K562 (cell line): ENCODE data around the gene TLCD1. TPM values are rescaled to one million over a fixed set of nuclear protein-coding genes. Genes with fewer than 3 reads are reported as not detected.

Experiments used
- ARID1B ChIP-seq: fragments of 450-650 bp; IDR thresholded peaks from 2 replicates; pipeline ENCODE4 v1.6.1; 2016; ENCODE audit warnings: antibody characterized with exemption, mild to moderate bottlenecking, inconsistent platforms
- BACH1 ChIP-seq: fragments of 200-800 bp; sonication (Bioruptor generic); IDR thresholded peaks from 2 replicates; pipeline ENCODE4 v1.6.1; 2016; ENCODE audit warnings: missing genetic modification characterization, missing compliant biosample characterization
- CSDE1 ChIP-seq, 2 experiments: fragments of 450-650 bp; IDR thresholded peaks; 2 replicates each; pipeline ENCODE4 v1.6.1; 2016; ENCODE audit warnings: mild to moderate bottlenecking in 1 of 2
- GATAD2B ChIP-seq: fragments of 450-650 bp; IDR thresholded peaks from 2 replicates; pipeline ENCODE4 v1.6.1; 2017; ENCODE audit warnings: mild to moderate bottlenecking, borderline replicate concordance
- GTF2E2 ChIP-seq: fragments of 200-800 bp; sonication (Bioruptor generic); IDR thresholded peaks from 2 replicates; pipeline ENCODE4 v1.6.1; 2016; ENCODE audit warnings: missing genetic modification characterization, missing compliant biosample characterization
- HOXB6 ChIP-seq: fragments of 250-450 bp; sonication (Bioruptor Pico); IDR thresholded peaks from 2 replicates; pipeline ENCODE4 v1.5.1; 2022; ENCODE audit warnings: mild to moderate bottlenecking, borderline replicate concordance
- KLF1 ChIP-seq: fragments of 450-650 bp; IDR thresholded peaks from 2 replicates; pipeline ENCODE4 v1.6.1; 2016; ENCODE audit warnings: missing genetic modification characterization, missing compliant biosample characterization
- MBD2 ChIP-seq: sonication (generic); IDR thresholded peaks from 2 replicates; pipeline ENCODE4 v1.6.1; 2016; ENCODE audit warnings: low read depth, borderline replicate concordance
- MYNN ChIP-seq, 2 experiments: sonication (generic); formaldehyde crosslinking in 1 of 2; IDR thresholded peaks; 2 replicates each; pipeline versions ENCODE4 v1.5.0 to v1.6.1; 2016 to 2020; ENCODE audit warnings: antibody characterized with exemption in 1 of 2, missing genetic modification reagents in 1 of 2
- NBN ChIP-seq: fragments of 450-650 bp; IDR thresholded peaks from 2 replicates; pipeline ENCODE4 v1.6.1; 2016; ENCODE audit warnings: low read depth, mild to moderate bottlenecking
- NR2C1 ChIP-seq, 2 experiments: fragments of 450-650 bp; IDR thresholded peaks; 2 replicates each; pipeline ENCODE4 v1.6.1; 2017; ENCODE audit warnings: mild to moderate bottlenecking in 2 of 2, antibody characterized with exemption in 1 of 2, inconsistent platforms in 1 of 2, missing compliant biosample characterization in 1 of 2, missing genetic modification characterization in 1 of 2
- SMAD1 ChIP-seq: fragments of 150-350 bp; IDR thresholded peaks from 2 replicates; pipeline ENCODE4 v1.6.1; 2014; ENCODE audit warnings: low read length, low read depth; ENCODE audit not compliant: partially characterized antibody
- SMAD4 ChIP-seq: fragments of 250-450 bp; sonication (Bioruptor Pico); conservative IDR thresholded peaks from 2 replicates; pipeline ENCODE4 v1.8.0; 2021; ENCODE audit warnings: inconsistent platforms, mild to moderate bottlenecking, moderate library complexity
- SNIP1 ChIP-seq: fragments of 450-650 bp; IDR thresholded peaks from 2 replicates; pipeline ENCODE4 v1.7.1; 2017; ENCODE audit warnings: low read depth, mild to moderate bottlenecking
- SUPT5H ChIP-seq: fragments of 450-650 bp; IDR thresholded peaks from 2 replicates; pipeline ENCODE4 v1.6.1; 2016
- ZFP36 ChIP-seq: fragments of 150-350 bp; IDR thresholded peaks from 2 replicates; pipeline ENCODE4 v1.6.1; 2018; ENCODE audit warnings: low read length, low read depth; ENCODE audit not compliant: partially characterized antibody
- ZNF121 ChIP-seq: sonication (generic); formaldehyde crosslinking; conservative IDR thresholded peaks from 2 replicates; pipeline ENCODE4 v1.8.0; 2022; ENCODE audit warnings: missing genetic modification reagents
- ZNF347 ChIP-seq: fragments of 450-650 bp; formaldehyde crosslinking; IDR thresholded peaks from 2 replicates; pipeline ENCODE4 v1.4.0; 2020; ENCODE audit warnings: low read depth, mild to moderate bottlenecking, moderate library complexity
- ZNF695 ChIP-seq: fragments of 450-650 bp; formaldehyde crosslinking; IDR thresholded peaks from 2 replicates; pipeline ENCODE4 v1.4.0; 2020; ENCODE audit warnings: mild to moderate bottlenecking, moderate library complexity
- ZNF830 ChIP-seq: fragments of 250-450 bp; sonication (Bioruptor Pico); IDR thresholded peaks from 2 replicates; pipeline ENCODE4 v1.5.0; 2021; ENCODE audit warnings: mild to moderate bottlenecking
- polyA plus RNA-seq, 8 experiments: library from polyadenylated mRNA; depleted of rRNA in 4 of 8; stranded (reverse) in 5 of 8; unstranded in 3 of 8; fragments of >200 nt; fragmentation: Nextera tagmentation in 2 of 8; fragmentation: Illumina TruSeq in 1 of 8; extraction: Ambion mirVana in 2 of 8; extraction: Trizol in 1 of 8; gene quantifications; 2 replicates each; pipeline versions ENCODE4 v1.2.1 to v1.2.3, GENCODE V29; 2011 to 2014; ENCODE audit warnings: inconsistent platforms in 1 of 8, missing spikeins in 1 of 8
- total RNA-seq, 7 experiments: library from RNA; depleted of rRNA in 6 of 7; stranded (reverse); fragments of >200 nt in 6 of 7; fragmentation: Illumina TruSeq in 2 of 7; extraction: Trizol in 2 of 7; gene quantifications; 2 replicates each; pipeline versions ENCODE4 v1.2.1 to v1.2.3, GENCODE V29; 2011 to 2021; ENCODE audit warnings: low replicate concordance in 1 of 7
- TF ChIP-seq, protein P1 (sequence below): fragments of 450-650 bp; conservative IDR thresholded peaks from 2 replicates; pipeline ENCODE4 v1.6.1; 2016; ENCODE audit warnings: missing genetic modification characterization, low read depth, mild to moderate bottlenecking, control low read depth, missing compliant biosample characterization
- TF ChIP-seq, protein P2 (sequence below): fragments of 450-650 bp; IDR thresholded peaks from 2 replicates; pipeline ENCODE4 v1.6.1; 2018; ENCODE audit not compliant: partially characterized antibody
- TF ChIP-seq, protein P3 (sequence below): IDR thresholded peaks from 2 replicates; pipeline ENCODE4 v1.6.1; 2012; ENCODE audit warnings: low read depth, low read length, improper control_type of control experiment, borderline replicate concordance

TLCD1 gene
- total and polyA plus RNA-seq, 9 of the 15 experiments (the other 6 are each of a cell fraction or from before 2014, with no cell fraction given), result 6.8 to 37.7 (median 21.7) TPM

DNA sequence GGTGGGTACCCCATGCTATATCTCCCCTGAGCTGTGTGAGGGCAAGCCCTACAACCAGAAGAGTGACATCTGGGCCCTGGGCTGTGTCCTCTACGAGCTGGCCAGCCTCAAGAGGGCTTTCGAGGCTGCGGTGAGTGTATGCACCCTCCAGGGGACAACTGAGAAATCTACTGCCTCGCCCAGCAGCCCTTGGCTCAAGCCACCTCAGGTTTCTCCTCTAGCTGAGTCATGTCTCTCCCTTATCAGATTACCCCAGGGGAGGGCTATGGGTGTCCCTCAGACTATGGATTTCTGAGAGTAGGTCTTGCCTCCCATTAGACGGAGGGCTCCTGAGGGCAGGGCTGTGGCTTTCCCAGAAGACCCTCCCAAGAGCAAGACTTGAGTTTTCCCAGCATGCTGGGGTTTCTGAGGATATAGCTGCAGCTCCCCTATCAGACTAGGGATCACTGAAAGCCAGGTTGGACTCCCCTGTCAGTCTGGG, 9.2 kb upstream of the TLCD1 start (continued):
- no peak for TF ChIP-seq CSDE1 (IDR thresholded peaks at IDR 0.05)
- TF ChIP-seq KLF1 (tag), result no peak
- no peak for TF ChIP-seq GTF2E2 (tag)
- TF ChIP-seq GATAD2B, result 0 out of 2 replicates have a peak, but pooled peaks have one; percentile 32
- TF ChIP-seq ARID1B, result peak; percentile 84
- TF ChIP-seq ZNF121 (CRISPR knock-in tag), result no peak
- TF ChIP-seq, protein P1, sequence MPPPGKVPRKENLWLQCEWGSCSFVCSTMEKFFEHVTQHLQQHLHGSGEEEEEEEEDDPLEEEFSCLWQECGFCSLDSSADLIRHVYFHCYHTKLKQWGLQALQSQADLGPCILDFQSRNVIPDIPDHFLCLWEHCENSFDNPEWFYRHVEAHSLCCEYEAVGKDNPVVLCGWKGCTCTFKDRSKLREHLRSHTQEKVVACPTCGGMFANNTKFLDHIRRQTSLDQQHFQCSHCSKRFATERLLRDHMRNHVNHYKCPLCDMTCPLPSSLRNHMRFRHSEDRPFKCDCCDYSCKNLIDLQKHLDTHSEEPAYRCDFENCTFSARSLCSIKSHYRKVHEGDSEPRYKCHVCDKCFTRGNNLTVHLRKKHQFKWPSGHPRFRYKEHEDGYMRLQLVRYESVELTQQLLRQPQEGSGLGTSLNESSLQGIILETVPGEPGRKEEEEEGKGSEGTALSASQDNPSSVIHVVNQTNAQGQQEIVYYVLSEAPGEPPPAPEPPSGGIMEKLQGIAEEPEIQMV (tag), result 0 out of 2 replicates have a peak, but pooled peaks have one; percentile 30
- no peak for TF ChIP-seq ZNF830 (CRISPR knock-in tag)
- TF ChIP-seq BACH1 (tag), result peak; percentile 89
- no peak for TF ChIP-seq SUPT5H
- TF ChIP-seq MBD2, result peak; percentile 27; the same call in 1 of the 2 replicates
- TF ChIP-seq HOXB6 (CRISPR knock-in tag), result no peak
- TF ChIP-seq NBN, result peak; percentile 73; the same call in 1 of the 2 replicates
- TF ChIP-seq SMAD1, result no peak
- TF ChIP-seq MYNN (IDR thresholded peaks at IDR 0.05), result no peak; the same call in 1 of the 2 replicates
- no peak for TF ChIP-seq MYNN (CRISPR knock-in tag; IDR thresholded peaks at IDR 0.05)
- TF ChIP-seq, protein P2, sequence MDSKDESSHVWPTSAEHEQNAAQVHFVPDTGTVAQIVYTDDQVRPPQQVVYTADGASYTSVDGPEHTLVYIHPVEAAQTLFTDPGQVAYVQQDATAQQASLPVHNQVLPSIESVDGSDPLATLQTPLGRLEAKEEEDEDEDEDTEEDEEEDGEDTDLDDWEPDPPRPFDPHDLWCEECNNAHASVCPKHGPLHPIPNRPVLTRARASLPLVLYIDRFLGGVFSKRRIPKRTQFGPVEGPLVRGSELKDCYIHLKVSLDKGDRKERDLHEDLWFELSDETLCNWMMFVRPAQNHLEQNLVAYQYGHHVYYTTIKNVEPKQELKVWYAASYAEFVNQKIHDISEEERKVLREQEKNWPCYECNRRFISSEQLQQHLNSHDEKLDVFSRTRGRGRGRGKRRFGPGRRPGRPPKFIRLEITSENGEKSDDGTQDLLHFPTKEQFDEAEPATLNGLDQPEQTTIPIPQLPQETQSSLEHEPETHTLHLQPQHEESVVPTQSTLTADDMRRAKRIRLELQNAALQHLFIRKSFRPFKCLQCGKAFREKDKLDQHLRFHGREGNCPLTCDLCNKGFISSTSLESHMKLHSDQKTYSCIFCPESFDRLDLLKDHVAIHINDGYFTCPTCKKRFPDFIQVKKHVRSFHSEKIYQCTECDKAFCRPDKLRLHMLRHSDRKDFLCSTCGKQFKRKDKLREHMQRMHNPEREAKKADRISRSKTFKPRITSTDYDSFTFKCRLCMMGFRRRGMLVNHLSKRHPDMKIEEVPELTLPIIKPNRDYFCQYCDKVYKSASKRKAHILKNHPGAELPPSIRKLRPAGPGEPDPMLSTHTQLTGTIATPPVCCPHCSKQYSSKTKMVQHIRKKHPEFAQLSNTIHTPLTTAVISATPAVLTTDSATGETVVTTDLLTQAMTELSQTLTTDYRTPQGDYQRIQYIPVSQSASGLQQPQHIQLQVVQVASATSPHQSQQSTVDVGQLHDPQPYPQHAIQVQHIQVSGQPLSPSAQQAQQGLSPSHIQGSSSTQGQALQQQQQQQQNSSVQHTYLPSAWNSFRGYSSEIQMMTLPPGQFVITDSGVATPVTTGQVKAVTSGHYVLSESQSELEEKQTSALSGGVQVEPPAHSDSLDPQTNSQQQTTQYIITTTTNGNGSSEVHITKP, result peak; percentile 54
- TF ChIP-seq ZFP36, result peak; percentile 76
- TF ChIP-seq SMAD4, result peak; percentile 79
- TF ChIP-seq NR2C1 (IDR thresholded peaks at IDR 0.05), result no peak
- TF ChIP-seq NR2C1 (tag; IDR thresholded peaks at IDR 0.05), result no peak
- TF ChIP-seq ZNF347 (CRISPR knock-in tag), result no peak
- TF ChIP-seq, protein P3, sequence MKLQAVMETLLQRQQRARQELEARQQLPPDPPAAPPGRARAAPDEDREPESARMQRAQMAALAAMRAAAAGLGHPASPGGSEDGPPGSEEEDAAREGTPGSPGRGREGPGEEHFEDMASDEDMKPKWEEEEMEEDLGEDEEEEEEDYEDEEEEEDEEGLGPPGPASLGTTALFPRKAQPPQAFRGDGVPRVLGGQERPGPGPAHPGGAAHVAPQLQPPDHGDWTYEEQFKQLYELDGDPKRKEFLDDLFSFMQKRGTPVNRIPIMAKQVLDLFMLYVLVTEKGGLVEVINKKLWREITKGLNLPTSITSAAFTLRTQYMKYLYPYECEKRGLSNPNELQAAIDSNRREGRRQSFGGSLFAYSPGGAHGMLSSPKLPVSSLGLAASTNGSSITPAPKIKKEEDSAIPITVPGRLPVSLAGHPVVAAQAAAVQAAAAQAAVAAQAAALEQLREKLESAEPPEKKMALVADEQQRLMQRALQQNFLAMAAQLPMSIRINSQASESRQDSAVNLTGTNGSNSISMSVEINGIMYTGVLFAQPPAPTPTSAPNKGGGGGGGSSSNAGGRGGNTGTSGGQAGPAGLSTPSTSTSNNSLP, result no peak
- TF ChIP-seq ZNF695, result no peak
- no peak for TF ChIP-seq SNIP1
